ENCODE measurements around the gene VAV2. TPM values are rescaled to one million over a fixed set of nuclear protein-coding genes. Genes with fewer than 3 reads are reported as not detected.

VAV2 gene
- total RNA-seq, 3 donors from 2014 or later, result 5.3 to 9.5 (median 8.8) TPM

DNA sequence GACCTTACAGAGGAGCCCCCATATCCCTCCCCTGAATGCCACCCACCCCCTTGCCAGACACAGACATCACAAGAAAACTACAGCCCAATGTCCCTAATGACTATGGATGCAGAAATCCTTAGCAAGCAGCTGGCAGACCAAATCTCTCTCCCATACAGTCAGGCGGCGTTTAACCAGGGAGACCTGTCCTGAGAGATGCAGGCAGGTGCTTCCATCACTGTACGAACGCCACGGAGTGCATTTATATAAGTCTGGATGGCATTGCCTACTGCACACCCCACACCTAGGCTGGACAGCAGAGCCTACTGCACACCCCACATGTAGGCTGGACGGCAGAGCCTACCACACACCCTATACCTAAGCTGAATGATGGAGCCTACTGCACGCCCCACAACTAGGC lies 219.5 kb downstream of the VAV2 start:
- intact Hi-C loops (cut with DNase I; ENCODE audit: low total_unique reads), result no loop called here
- no peaks in the 10 kb centered on the region for H3K27me3 ChIP-seq
- H3K27ac ChIP-seq, result no peak overlapping the region
- no peak for DNase-seq (ENCODE audit: low spot score in 2 of 2)
- H3K36me3 ChIP-seq, result no peaks in the 10 kb centered on the region
- TF ChIP-seq, protein P1, sequence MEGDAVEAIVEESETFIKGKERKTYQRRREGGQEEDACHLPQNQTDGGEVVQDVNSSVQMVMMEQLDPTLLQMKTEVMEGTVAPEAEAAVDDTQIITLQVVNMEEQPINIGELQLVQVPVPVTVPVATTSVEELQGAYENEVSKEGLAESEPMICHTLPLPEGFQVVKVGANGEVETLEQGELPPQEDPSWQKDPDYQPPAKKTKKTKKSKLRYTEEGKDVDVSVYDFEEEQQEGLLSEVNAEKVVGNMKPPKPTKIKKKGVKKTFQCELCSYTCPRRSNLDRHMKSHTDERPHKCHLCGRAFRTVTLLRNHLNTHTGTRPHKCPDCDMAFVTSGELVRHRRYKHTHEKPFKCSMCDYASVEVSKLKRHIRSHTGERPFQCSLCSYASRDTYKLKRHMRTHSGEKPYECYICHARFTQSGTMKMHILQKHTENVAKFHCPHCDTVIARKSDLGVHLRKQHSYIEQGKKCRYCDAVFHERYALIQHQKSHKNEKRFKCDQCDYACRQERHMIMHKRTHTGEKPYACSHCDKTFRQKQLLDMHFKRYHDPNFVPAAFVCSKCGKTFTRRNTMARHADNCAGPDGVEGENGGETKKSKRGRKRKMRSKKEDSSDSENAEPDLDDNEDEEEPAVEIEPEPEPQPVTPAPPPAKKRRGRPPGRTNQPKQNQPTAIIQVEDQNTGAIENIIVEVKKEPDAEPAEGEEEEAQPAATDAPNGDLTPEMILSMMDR (IDR thresholded peaks at IDR 0.05), result no peak
- TF ChIP-seq POLR2AphosphoS5 (IDR thresholded peaks at IDR 0.05), result no peak
- no peak for TF ChIP-seq POLR2A (IDR thresholded peaks at IDR 0.05)
- H3K9me3 ChIP-seq, result peaks cover 6 to 23% of the 10 kb centered on the region in 2 donors
- H3K4me1 ChIP-seq, result no peaks in the 10 kb centered on the region
- H3K4me3 ChIP-seq, result no peak overlapping the region

- TF ChIP-seq, protein P1 (IDR thresholded peaks at IDR 0.05), result no peak
- TF ChIP-seq POLR2AphosphoS5 (IDR thresholded peaks at IDR 0.05), result no peak
- TF ChIP-seq POLR2A (IDR thresholded peaks at IDR 0.05), result no peak
- H3K36me3 ChIP-seq, result no peaks in the 10 kb centered on the region
- no peaks in the 10 kb centered on the region for H3K27me3 ChIP-seq
- H3K4me3 ChIP-seq, result no peak overlapping the region
- peaks cover 14 to 29% of the 10 kb centered on the region in 2 donors for H3K9me3 ChIP-seq
- no peak overlapping the region for H3K27ac ChIP-seq
- intact Hi-C loops (cut with DNase I; ENCODE audit: low total_unique reads), result no loop called here
- DNase-seq (ENCODE audit: low spot score in 2 of 2), result peak in 1 of 2 donors; percentile 39
- H3K4me1 ChIP-seq, result no peaks in the 10 kb centered on the region
Observed at GRCh38 chr9:133771486-133772482, 220.3 kb downstream of the VAV2 start.

DNA sequence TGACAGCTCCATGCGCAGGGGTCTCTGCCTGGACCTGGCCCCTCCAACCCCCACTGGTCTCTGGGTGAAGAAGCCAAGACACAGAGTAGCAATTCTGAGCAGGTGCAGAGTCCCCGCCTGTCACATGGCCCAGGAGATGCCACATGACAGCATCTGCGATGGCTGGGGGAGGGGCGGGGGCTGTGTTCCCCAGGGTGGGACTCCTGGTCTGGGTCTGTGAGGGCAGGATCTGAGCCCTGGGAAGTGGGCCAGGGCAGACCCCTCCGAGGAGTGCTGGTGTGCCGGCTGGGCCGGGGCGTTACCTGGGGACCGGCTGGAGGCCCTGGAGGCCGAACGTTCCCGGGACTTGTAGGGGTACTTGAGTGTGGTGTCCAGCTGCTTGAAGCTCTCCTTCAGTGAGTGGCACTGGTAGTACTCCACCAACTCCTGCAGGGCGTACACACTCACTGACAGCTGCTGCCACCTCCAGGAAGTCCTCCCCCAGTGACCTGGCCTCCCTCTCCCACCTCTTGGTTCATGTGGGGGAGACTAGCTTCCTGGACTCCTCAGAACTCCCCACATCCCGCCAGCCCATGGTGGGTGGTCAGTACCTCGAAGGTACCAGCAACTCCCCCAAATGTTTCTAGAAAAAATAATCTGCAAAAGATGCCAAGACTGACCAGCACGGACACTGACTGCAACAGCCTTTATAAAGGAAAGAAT lies 221.9 kb downstream of the VAV2 start:
- Histone ChIP-seq H3K27ac (no peak overlapping the region), H3K4me1 (no peaks in the 10 kb centered on the region), H3K4me3 (no peak overlapping the region), H3K9me3 (peaks cover 14 to 29% of the 10 kb centered on the region in 2 donors), H3K27me3 (no peaks in the 10 kb centered on the region), H3K36me3 (no peaks in the 10 kb centered on the region)
- DNase-seq (ENCODE audit: low spot score in 2 of 2), result peak; percentile 16 to 27
- TF ChIP-seq POLR2A (IDR thresholded peaks at IDR 0.05), result no peak
- intact Hi-C loops (cut with DNase I; ENCODE audit: low total_unique reads), result no loop called here

DNA sequence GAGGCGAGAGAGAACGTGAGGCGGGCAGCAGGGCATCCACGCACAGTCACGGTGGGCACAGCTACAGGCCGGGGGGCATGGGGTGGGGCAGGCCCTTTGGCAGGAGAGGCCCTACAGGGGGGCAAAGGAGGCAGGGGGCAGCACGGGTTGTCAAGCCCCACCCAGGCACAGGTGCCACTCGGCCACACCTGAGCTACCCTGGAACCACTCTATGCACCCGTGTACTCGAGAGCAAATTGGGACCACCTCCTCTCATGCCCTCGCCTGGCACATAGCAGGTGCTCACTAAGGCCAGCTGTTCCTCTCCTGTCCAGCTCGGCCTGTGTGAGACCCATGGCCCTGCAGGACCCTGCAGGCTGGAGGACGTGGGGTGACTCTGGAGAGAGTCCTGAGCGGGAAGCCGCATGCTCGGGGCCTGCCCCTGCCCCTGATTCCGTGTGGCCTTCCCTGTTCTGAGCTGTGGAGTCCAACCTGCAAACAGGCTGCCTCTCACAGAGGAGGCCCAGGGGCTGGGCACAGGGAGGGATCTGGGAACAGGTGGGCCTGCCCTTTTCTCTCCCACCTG lies 222.5 kb downstream of the VAV2 start:
- Histone ChIP-seq H3K36me3 (no peaks in the 10 kb centered on the region), H3K4me1 (no peaks in the 10 kb centered on the region), H3K4me3 (no peak overlapping the region), H3K9me3 (peaks cover 14 to 25% of the 10 kb centered on the region in 2 donors), H3K27me3 (no peaks in the 10 kb centered on the region), H3K27ac (no peak overlapping the region)
- intact Hi-C loops (cut with DNase I; ENCODE audit: low total_unique reads), result loop anchor here (5.0 kb wide), 1 partner anchor 1178 kb away; no protein-coding TSS in a partner anchor
- TF ChIP-seq POLR2A (IDR thresholded peaks at IDR 0.05), result no peak
- TF ChIP-seq, protein P1 (IDR thresholded peaks at IDR 0.05), result no peak
- no peak for TF ChIP-seq POLR2AphosphoS5 (IDR thresholded peaks at IDR 0.05)
- DNase-seq (ENCODE audit: low spot score in 2 of 2), result peak in 1 of 2 donors; percentile 43

DNA sequence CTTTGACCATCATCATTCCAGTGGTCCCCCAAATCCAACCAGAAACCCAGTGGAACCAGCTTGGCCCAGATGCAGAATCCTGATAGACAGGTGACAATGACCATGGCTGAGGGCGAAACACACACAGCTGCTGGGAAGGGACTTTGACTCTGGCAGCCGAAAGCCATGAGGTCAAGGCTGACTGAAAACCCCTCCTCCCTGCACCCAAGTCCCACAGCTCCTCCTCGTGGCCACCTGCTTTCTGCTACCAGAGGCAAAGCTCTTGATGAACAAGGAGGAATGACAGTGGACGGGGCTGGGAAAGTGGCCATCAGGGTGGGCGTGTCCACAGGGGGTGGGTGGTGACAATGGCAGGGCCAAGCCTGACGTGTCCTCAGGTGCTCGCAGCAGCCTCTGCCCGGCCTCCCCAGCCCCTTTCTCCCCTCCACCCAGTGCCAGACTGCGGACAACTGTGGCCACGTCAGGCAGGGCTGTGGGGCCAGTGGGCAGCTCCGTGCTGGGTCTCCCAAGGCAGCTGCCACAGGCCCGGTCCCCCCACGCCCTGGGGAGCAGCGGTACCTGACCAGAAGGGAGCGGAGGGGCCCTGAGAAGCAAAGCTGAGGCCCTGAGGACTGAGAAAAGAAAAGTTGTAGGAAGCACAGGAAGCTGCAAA lies 223.1 kb downstream of the VAV2 start:
- Histone ChIP-seq H3K27ac (no peak overlapping the region), H3K4me3 (no peak overlapping the region), H3K9me3 (peaks cover 14 to 19% of the 10 kb centered on the region in 2 donors), H3K36me3 (no peaks in the 10 kb centered on the region), H3K27me3 (no peaks in the 10 kb centered on the region), H3K4me1 (no peaks in the 10 kb centered on the region)
- DNase-seq (ENCODE audit: low spot score in 2 of 2), result peak; percentile 14 to 41
- intact Hi-C loops (cut with DNase I; ENCODE audit: low total_unique reads), result loop anchor here (5.0 kb wide), 1 partner anchor 1178 kb away; no protein-coding TSS in a partner anchor
- TF ChIP-seq POLR2AphosphoS5 (IDR thresholded peaks at IDR 0.05) (no peak), POLR2A (IDR thresholded peaks at IDR 0.05) (no peak)
- TF ChIP-seq, protein P1 (IDR thresholded peaks at IDR 0.05), result no peak

Measured in breast epithelium (tissue), 4 donors.